Lung (tissue), 12 donors: Measurements from ENCODE around the gene PYGM. TPM values are rescaled to one million over a fixed set of nuclear protein-coding genes. Genes with fewer than 3 reads are reported as not detected.
A peak's percentile ranks its signal among the peaks of the same experiment; 100 is the strongest.

Experiments used
- ATAC-seq: fragments of 200-7000 bp; cut with Tn5 transposase; one replicate; pipeline ENCODE4 v1.9.1; 2020; ENCODE audit warnings: moderate number of reproducible peaks; ENCODE audit not compliant: insufficient read depth, low FRiP score
- DNase-seq, 3 donors: peaks; one replicate each; pipeline ENCODE4 v3.0.0-alpha.2; 2013 to 2017
- H3K27ac ChIP-seq, 2 donors: one replicate each; pipeline ENCODE4 v1.5.1; 2013; ENCODE audit warnings: mild to moderate bottlenecking in 2 of 2, moderate library complexity in 2 of 2, control low read depth in 1 of 2, inconsistent platforms in 1 of 2, low read depth in 1 of 2, low read length in 1 of 2
- H3K27me3 ChIP-seq, 3 donors: one replicate each; pipeline ENCODE4 v1.5.1; 2013; ENCODE audit warnings: low read length in 2 of 3; ENCODE audit not compliant: control insufficient read depth in 3 of 3, insufficient read depth in 3 of 3
- H3K36me3 ChIP-seq, 4 donors: one replicate each; pipeline ENCODE4 v1.5.1; 2013; ENCODE audit warnings: low read length in 4 of 4, mild to moderate bottlenecking in 1 of 4, moderate library complexity in 1 of 4; ENCODE audit not compliant: control insufficient read depth in 4 of 4, insufficient read depth in 4 of 4
- H3K4me1 ChIP-seq, 5 donors: one replicate each; pipeline ENCODE4 v1.5.1; 2013; ENCODE audit warnings: low read length in 5 of 5, mild to moderate bottlenecking in 2 of 5, moderate library complexity in 1 of 5; ENCODE audit not compliant: control insufficient read depth in 5 of 5, insufficient read depth in 5 of 5
- H3K4me3 ChIP-seq: one replicate; pipeline ENCODE4 v1.5.1; 2013; ENCODE audit warnings: mild to moderate bottlenecking, control low read depth, moderate library complexity
- H3K9ac ChIP-seq, 2 donors: one replicate each; pipeline ENCODE4 v1.5.1; 2013; ENCODE audit warnings: low read length in 2 of 2, control low read depth in 1 of 2; ENCODE audit not compliant: insufficient read depth in 1 of 2
- H3K9me3 ChIP-seq, 4 donors: one replicate each; pipeline ENCODE4 v1.5.1; 2013; ENCODE audit warnings: low read length in 3 of 4, mild to moderate bottlenecking in 1 of 4, moderate library complexity in 1 of 4; ENCODE audit not compliant: control insufficient read depth in 4 of 4, insufficient read depth in 3 of 4
- CTCF ChIP-seq: IDR thresholded peaks from 2 replicates; pipeline ENCODE4 v1.5.1; 2012; ENCODE audit warnings: mild to moderate bottlenecking; ENCODE audit errors: control extremely low read depth, extremely low read depth
- WGBS, 2 donors: extraction: QIAGEN DNeasy Blood & Tissue Kit; methylation state at CpG; one replicate each; pipeline ENCODE4 v1.1.7; 2013; 5-methylcytosine and 5-hydroxymethylcytosine counted together
- polyA plus RNA-seq, 2 donors: library from polyadenylated mRNA; stranded (reverse); fragments of 200-250 nt; gene quantifications; one replicate each; pipeline ENCODE4 v1.2.1, GENCODE V29; 2013
- total RNA-seq, 2 donors: library from RNA; depleted of rRNA in 1 of 2; stranded (reverse); fragments of >200 nt in 1 of 2; gene quantifications; one replicate each; pipeline ENCODE4 v1.2.1, GENCODE V29; 2014 to 2021
- donor health status: control.
- donor health status: control.
- donor health status: Bipolar disorder and iron deficiency.
- donor health status: healthy.
- donor health status: DM: yes; HTN: yes; CAD: no.

PYGM gene
- total and polyA plus RNA-seq, 4 donors: 1.2 to 3.8 (median 2.5) TPM

DNA sequence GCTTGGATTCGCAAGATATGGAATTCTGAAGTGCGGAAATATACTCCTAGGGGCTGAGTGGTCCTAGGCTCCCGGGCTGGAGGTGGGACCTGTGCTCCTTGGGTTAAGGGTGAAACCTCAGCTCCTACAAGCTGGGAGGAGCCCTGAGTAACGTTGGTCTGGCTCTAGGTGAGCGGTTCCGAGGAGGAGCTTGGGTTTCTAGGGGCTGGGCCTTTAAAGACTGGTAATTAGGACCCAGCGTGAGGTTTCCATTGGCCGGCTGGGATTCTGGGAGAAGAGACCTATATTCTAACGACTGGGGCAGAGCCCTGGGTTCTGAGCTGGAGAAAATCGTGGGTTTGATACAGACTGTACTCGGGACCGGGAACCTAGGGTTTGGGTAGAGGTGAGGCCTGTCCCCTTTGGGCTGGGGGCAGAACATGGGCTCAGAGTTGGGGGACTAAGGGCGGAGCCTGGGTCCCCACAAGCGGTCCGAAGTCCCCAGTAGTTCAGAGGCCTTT, 44.1 kb upstream of the PYGM start:
- no peaks in the 10 kb centered on the region for H3K9me3 ChIP-seq
- no peaks in the 10 kb centered on the region for H3K27me3 ChIP-seq
- ATAC-seq: no peak
- H3K9ac ChIP-seq: peak overlapping the region in 1 of 2 donors; percentile 73
- H3K36me3 ChIP-seq: peaks cover 0 to 25% (median 18%) of the 10 kb centered on the region in 4 donors
- H3K4me3 ChIP-seq: no peak overlapping the region
- no peak for DNase-seq
- no peak for TF ChIP-seq CTCF
- peak overlapping the region; percentile 87 to 91 for H3K27ac ChIP-seq
- WGBS, 2 donors: 41 to 47% methylated on average over 15 of the region's 15 CpGs
- peaks cover 0 to 24% (median 11%) of the 10 kb centered on the region in 5 donors for H3K4me1 ChIP-seq

- peak; percentile 93 to 95 (median 95) for DNase-seq
- no peak for TF ChIP-seq CTCF
- Histone ChIP-seq H3K27ac (peak within 1 kb of the TSS; percentile 87 to 91), H3K27me3 (no peaks in the 10 kb centered on the region), H3K4me1 (peaks cover 0 to 24% (median 11%) of the 10 kb centered on the region in 5 donors), H3K36me3 (peaks cover 0 to 28% (median 20%) of the 10 kb centered on the region in 4 donors), H3K4me3 (peak within 1 kb of the TSS; percentile 45), H3K9ac (peak within 1 kb of the TSS; percentile 6 to 73), H3K9me3 (no peaks in the 10 kb centered on the region)
- peak; percentile 94 for ATAC-seq
- 1% methylated on average over 23 to 58 of the region's 58 CpGs for WGBS, 2 donors
Measured at GRCh38 chr11:64803158-64803845, 43.5 kb upstream of the PYGM start, which contains the start of gene MAP4K2. TSS of gene MAP4K2 (minus strand) at chr11:64803214. CDS start at chr11:64803149, 65 bp downstream.

DNA sequence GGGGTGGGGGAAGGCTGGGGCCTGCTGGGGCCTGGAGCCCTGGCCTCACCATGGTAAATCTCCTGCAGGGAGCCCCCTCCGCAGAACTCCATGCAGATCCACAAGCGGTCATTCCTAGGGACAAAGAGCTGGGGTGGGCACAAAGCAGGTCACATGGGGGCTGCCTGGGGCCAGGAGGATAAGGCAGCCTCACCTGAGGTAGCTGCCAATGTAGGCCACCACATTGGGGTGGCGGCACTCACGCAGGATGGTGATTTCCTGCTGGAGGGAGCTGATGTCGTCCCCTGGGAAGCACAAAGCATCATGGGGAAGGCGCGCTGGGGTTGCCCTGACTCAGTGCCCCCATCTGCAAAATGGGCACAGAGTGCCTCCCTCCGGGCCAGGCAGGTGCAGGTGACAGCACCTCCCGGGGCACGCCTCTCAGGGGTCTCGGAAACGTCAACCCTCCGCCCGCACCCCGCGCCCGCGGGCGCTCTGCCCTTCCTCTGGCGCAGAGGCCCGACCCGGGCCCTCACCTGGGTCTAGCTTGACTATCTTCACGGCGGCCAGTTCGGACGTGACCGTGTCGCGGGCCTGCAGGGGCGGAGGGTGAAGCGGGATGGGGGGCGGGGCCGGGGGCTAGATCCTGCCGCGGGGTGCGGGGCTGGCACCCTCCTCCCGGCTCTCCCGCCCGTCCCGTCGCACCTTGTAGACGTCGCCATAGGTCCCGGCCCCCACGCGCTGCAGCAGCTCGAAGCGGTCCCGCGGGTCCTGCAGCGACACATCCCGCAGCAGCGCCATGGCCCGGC, 42.8 kb upstream of the PYGM start:
- ATAC-seq (peak; percentile 8), DNase-seq (no peak)
- peaks cover 0 to 28% (median 20%) of the 10 kb centered on the region in 4 donors for H3K36me3 ChIP-seq
- WGBS, 2 donors: 4 to 7% methylated on average over 38 to 54 of the region's 54 CpGs
- H3K9ac ChIP-seq: no peak overlapping the region
- peaks cover 0 to 24% (median 11%) of the 10 kb centered on the region in 5 donors for H3K4me1 ChIP-seq
- H3K4me3 ChIP-seq: peak overlapping the region; percentile 42
- H3K27ac ChIP-seq: peak overlapping the region; percentile 7 to 57
- no peak for TF ChIP-seq CTCF
- H3K27me3 ChIP-seq: no peaks in the 10 kb centered on the region
- H3K9me3 ChIP-seq: no peaks in the 10 kb centered on the region
